NB4 (cell line): Measurements from ENCODE around the gene PIAS1.
A peak's percentile ranks its signal among the peaks of the same experiment; 100 is the strongest.

ENCODE experiments used
- DNase-seq: peaks from one replicate; pipeline ENCODE4 v3.0.0; 2010; ENCODE audit warnings: low read depth
- H3K4me3 ChIP-seq: one replicate; pipeline ENCODE4 v1.5.1; 2011; ENCODE audit warnings: mild to moderate bottlenecking, low read depth, low read length, moderate library complexity
- CTCF ChIP-seq: IDR thresholded peaks from one replicate; pipeline ENCODE4 v1.5.1; 2012; ENCODE audit warnings: low read depth, low read length
- MAX ChIP-seq: IDR thresholded peaks from 2 replicates; pipeline ENCODE4 v1.6.1; 2011; ENCODE audit warnings: low read depth, low read length
- MYC ChIP-seq: IDR thresholded peaks from 2 replicates; pipeline ENCODE4 v1.6.1; 2011; ENCODE audit warnings: low read depth, low read length
- POLR2A ChIP-seq: IDR thresholded peaks from 2 replicates; pipeline ENCODE4 v1.6.1; 2011; ENCODE audit warnings: mild to moderate bottlenecking; ENCODE audit not compliant: insufficient read length; ENCODE audit errors: extremely low read depth

PIAS1 gene

DNA sequence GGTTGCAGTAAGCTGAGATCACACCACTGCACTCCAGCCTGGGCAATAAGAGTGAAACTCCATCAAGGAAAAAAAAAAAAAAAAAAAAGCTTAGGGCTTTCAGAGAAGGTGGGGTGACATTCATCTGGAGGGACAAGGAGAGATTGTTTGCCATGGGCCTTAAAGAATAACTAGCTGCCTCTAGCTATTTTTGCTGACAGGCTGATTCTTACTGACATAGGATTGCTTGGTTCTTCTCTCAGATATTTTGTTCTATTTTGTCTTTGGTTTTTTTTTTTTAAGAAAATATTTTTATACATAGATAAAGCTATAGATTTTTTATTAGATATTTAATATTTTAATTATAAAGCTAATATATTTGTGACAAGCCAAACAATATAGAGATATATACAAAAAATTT lies 24.2 kb upstream of the PIAS1 start:
- TF ChIP-seq POLR2A (no peak), MAX (no peak), CTCF (no peak), MYC (no peak)
- no peak for DNase-seq

DNA sequence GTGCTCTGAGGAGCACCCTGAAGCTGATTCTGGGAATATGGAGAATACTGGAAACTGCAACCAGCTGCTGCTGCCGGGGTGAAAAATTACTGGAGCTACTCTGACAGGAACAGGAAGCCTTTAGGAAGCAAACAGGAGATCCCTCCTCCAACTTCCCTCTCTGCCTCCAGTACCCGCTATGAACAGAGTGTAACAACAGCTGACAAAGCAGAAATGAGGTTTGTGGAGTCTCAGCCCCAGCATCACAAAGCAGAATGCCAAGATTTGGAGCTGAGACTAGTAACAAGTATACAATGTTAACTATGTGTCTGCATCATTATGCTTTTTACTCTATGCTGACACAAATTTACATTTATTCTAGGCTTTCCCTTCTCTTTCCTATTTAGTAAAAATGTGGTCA lies 22.7 kb upstream of the PIAS1 start:
- DNase-seq: no peak
- no peak overlapping the region for H3K4me3 ChIP-seq
- no peak for TF ChIP-seq MAX
- TF ChIP-seq CTCF: no peak
- TF ChIP-seq MYC: no peak
- no peak for TF ChIP-seq POLR2A

More for the DNA sequence above, 24.2 kb upstream of the PIAS1 start:
- no peak overlapping the region for H3K4me3 ChIP-seq

DNA sequence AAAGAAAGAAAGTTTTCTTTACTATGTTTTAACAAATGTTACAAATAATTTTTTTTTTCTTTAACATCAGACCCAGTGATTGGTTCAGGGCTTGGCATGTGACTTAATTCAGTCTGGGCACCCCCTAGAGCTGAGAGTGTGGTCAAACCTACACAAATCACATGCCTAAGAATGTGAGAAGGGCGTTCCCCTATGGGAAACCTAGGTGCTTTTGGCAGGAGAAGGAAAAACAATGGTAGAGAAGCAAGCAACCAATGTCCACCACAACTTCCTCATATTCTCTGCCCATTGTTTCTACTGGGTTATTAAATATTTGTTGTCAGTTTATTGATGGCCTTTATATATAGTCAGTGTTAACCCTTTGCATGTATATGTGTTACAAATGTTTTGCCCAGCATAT lies 21.4 kb upstream of the PIAS1 start:
- DNase-seq: peak; percentile 51
- TF ChIP-seq POLR2A (no peak), MYC (no peak)
- H3K4me3 ChIP-seq: no peak overlapping the region

GRCh38 chr15:68034081-68034480 lies 20.0 kb upstream of the PIAS1 start:
- DNase-seq: no peak
- H3K4me3 ChIP-seq: no peak overlapping the region
- TF ChIP-seq MYC: no peak
- TF ChIP-seq POLR2A: no peak

DNA sequence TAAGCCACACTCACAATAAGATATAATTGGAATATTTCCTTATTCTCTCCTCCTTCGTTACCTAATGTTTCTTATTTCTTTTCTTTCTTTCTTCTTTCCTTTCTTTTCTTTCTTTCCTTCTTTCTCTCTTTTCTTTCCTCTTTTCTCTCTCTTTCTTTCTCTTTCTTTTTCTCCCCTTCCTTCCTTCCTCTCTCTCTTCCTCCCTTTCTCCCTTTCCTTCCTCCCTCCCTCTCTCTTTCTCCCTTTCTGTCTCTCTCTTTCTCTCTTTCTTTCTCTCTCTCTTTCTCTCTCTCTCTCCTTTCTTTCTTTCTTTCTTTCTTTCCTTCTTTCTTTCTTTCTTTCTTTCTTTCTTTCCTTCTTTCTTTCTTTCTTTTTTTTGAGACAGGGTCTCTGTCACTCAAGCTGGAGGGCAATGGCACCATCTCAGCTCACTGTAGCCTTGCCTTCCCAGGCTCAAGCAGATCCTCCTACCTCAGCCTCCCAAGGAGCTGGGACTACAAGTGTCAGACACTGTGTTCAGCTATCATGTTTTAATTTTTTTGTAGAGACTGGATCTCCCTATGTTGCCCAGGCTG lies 19.3 kb upstream of the PIAS1 start:
- TF ChIP-seq CTCF: no peak
- TF ChIP-seq MAX: no peak
- no peak for TF ChIP-seq MYC
- TF ChIP-seq POLR2A: no peak
- H3K4me3 ChIP-seq: no peak overlapping the region
- DNase-seq: no peak

- H3K4me3 ChIP-seq: no peak overlapping the region
- no peak for DNase-seq
- no peak for TF ChIP-seq MYC
- TF ChIP-seq CTCF: no peak
- TF ChIP-seq MAX: no peak
- no peak for TF ChIP-seq POLR2A
These were observed 15.9 kb upstream of the PIAS1 start for GRCh38 chr15:68038246-68038645.

DNA sequence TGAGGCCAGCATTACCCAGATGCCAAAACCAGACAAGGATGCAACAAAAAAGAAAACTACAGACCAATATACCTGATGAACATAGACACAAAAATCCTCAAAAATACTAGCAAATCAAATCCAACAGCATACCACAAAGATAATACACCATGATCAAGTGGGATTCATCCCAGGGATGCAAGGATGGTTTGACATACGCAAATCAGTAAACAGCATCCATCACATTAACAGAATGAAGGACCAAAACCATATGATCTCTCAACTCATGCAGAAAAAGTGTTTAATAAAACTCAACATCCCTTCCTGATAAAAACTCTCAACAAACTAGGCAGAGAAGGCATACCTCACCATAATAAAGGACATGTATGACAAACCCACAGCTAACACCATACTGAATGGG lies 14.0 kb upstream of the PIAS1 start:
- no peak overlapping the region for H3K4me3 ChIP-seq
- DNase-seq: no peak
- TF ChIP-seq MAX (no peak), MYC (no peak), POLR2A (no peak), CTCF (no peak)
